ENCODE data around the gene CZIB. TPM values are rescaled to one million over a fixed set of nuclear protein-coding genes. Genes with fewer than 3 reads are reported as not detected.
A peak's percentile ranks its signal among the peaks of the same experiment; 100 is the strongest.

CZIB gene
- total RNA-seq, 1 donor from 2014 or later, result 60.2 TPM

- ATAC-seq (peak in 1 of 2 donors; percentile 51), DNase-seq (no peak)
- Histone ChIP-seq H3K4me3 (no peak overlapping the region), H3K27me3 (ENCODE audit: low read depth) (no peaks in the 10 kb centered on the region), H3K36me3 (peaks cover 8% of the 10 kb centered on the region), H3K27ac (no peak overlapping the region), H3K4me1 (no peaks in the 10 kb centered on the region), H3K9me3 (no peaks in the 10 kb centered on the region)
- intact Hi-C loops (cut with DNase I), result no loop called here
- TF ChIP-seq CTCF (IDR thresholded peaks at IDR 0.05), result no peak
Measured at GRCh38 chr1:53257454-53258081, 37.1 kb upstream of the CZIB start.

- H3K27me3 ChIP-seq (ENCODE audit: low read depth), result no peaks in the 10 kb centered on the region
- DNase-seq (no peak), ATAC-seq (peak in 1 of 2 donors; percentile 21)
- H3K27ac ChIP-seq, result no peak overlapping the region
- intact Hi-C loops (cut with DNase I), result no loop called here
- H3K36me3 ChIP-seq, result peaks cover 4% of the 10 kb centered on the region
- no peaks in the 10 kb centered on the region for H3K4me1 ChIP-seq
- no peaks in the 10 kb centered on the region for H3K9me3 ChIP-seq
- TF ChIP-seq CTCF (IDR thresholded peaks at IDR 0.05), result no peak
- H3K4me3 ChIP-seq, result no peak overlapping the region
Measured at GRCh38 chr1:53256511-53257453, 36.3 kb upstream of the CZIB start.

- intact Hi-C loops (cut with DNase I), result no loop called here
- peaks cover 2% of the 10 kb centered on the region for H3K36me3 ChIP-seq
- no peak for TF ChIP-seq CTCF (IDR thresholded peaks at IDR 0.05)
- H3K4me1 ChIP-seq, result no peaks in the 10 kb centered on the region
- H3K27ac ChIP-seq, result no peak overlapping the region
- no peak for DNase-seq
- no peaks in the 10 kb centered on the region for H3K27me3 ChIP-seq (ENCODE audit: low read depth)
- no peaks in the 10 kb centered on the region for H3K9me3 ChIP-seq
- ATAC-seq, result no peak
- no peak overlapping the region for H3K4me3 ChIP-seq
Measured at GRCh38 chr1:53255031-53255430, 34.6 kb upstream of the CZIB start.

- intact Hi-C loops (cut with DNase I), result no loop called here
- H3K4me1 ChIP-seq, result no peaks in the 10 kb centered on the region
- ATAC-seq, result no peak
- H3K9me3 ChIP-seq, result no peaks in the 10 kb centered on the region
- no peak for TF ChIP-seq CTCF (IDR thresholded peaks at IDR 0.05)
- no peaks in the 10 kb centered on the region for H3K27me3 ChIP-seq (ENCODE audit: low read depth)
- DNase-seq, result no peak
- no peak overlapping the region for H3K4me3 ChIP-seq
- no peak overlapping the region for H3K27ac ChIP-seq
- H3K36me3 ChIP-seq, result no peaks in the 10 kb centered on the region
Measured at GRCh38 chr1:53254011-53254640, 33.7 kb upstream of the CZIB start.

GRCh38 chr1:53250325-53250724, 29.9 kb upstream of the CZIB start:
- no peak for TF ChIP-seq CTCF (IDR thresholded peaks at IDR 0.05)
- H3K4me1 ChIP-seq, result no peaks in the 10 kb centered on the region
- H3K36me3 ChIP-seq, result no peaks in the 10 kb centered on the region
- intact Hi-C loops (cut with DNase I), result no loop called here
- no peaks in the 10 kb centered on the region for H3K27me3 ChIP-seq (ENCODE audit: low read depth)
- ATAC-seq, result no peak
- H3K27ac ChIP-seq, result no peak overlapping the region
- H3K4me3 ChIP-seq, result no peak overlapping the region
- no peak for DNase-seq
- no peaks in the 10 kb centered on the region for H3K9me3 ChIP-seq
